Right kidney (tissue), 9 donors: Measurements from ENCODE around the gene B4GAT1.
"Not testable (repeated sequence)": the region's sequence is repeated elsewhere in the genome, so short reads cannot be mapped to it uniquely, and the experiment has no call there.

ENCODE experiments used
- DNase-seq: peaks from one replicate; pipeline ENCODE4 v3.0.0-alpha.2; 2016
- long read RNA-seq, 8 donors: transcript quantifications; one replicate each; lab custom pipeline, GENCODE V29; 2026

The B4GAT1 gene
- long read RNA-seq, donor 1, transcript B4GAT1-201 (2 exons, 2,072 nt), result major isoform, 27 of 27 reads
- long read RNA-seq, donor 1, partial matches to known transcripts, result 0 of 27 reads
- long read RNA-seq, donor 1, other reads (novel, unspliced or antisense), result 0 of 27 reads
- long read RNA-seq, donor 2, transcript B4GAT1-201 (2 exons, 2,072 nt), result major isoform, 25 of 49 reads
- long read RNA-seq, donor 2, partial matches to known transcripts, result 24 of 49 reads
- long read RNA-seq, donor 2, other reads (novel, unspliced or antisense), result 0 of 49 reads
- long read RNA-seq, donor 3, transcript B4GAT1-201 (2 exons, 2,072 nt), result major isoform, 10 of 10 reads
- long read RNA-seq, donor 3, partial matches to known transcripts, result 0 of 10 reads
- long read RNA-seq, donor 3, other reads (novel, unspliced or antisense), result 0 of 10 reads
- long read RNA-seq, donor 4, transcript B4GAT1-201 (2 exons, 2,072 nt), result major isoform, 18 of 18 reads
- long read RNA-seq, donor 4, partial matches to known transcripts, result 0 of 18 reads
- long read RNA-seq, donor 4, other reads (novel, unspliced or antisense), result 0 of 18 reads
- long read RNA-seq, donor 5, transcript B4GAT1-201 (2 exons, 2,072 nt), result major isoform, 25 of 25 reads
- long read RNA-seq, donor 5, partial matches to known transcripts, result 0 of 25 reads
- long read RNA-seq, donor 5, other reads (novel, unspliced or antisense), result 0 of 25 reads
- long read RNA-seq, donor 6, transcript B4GAT1-201 (2 exons, 2,072 nt), result major isoform, 22 of 22 reads
- long read RNA-seq, donor 6, partial matches to known transcripts, result 0 of 22 reads
- long read RNA-seq, donor 6, other reads (novel, unspliced or antisense), result 0 of 22 reads
- long read RNA-seq, donor 7, transcript B4GAT1-201 (2 exons, 2,072 nt), result major isoform, 23 of 66 reads
- long read RNA-seq, donor 7, partial matches to known transcripts, result 43 of 66 reads
- long read RNA-seq, donor 7, other reads (novel, unspliced or antisense), result 0 of 66 reads
- long read RNA-seq, donor 8, transcript B4GAT1-201 (2 exons, 2,072 nt), result major isoform, 23 of 23 reads
- long read RNA-seq, donor 8, partial matches to known transcripts, result 0 of 23 reads
- long read RNA-seq, donor 8, other reads (novel, unspliced or antisense), result 0 of 23 reads

- peak; percentile 95 for DNase-seq
Measured at GRCh38 chr11:66347425-66348276, at the start of gene B4GAT1. B4GAT1 (minus strand) TSS chr11:66347629; CDS start chr11:66347545, 84 bp downstream.

GRCh38 chr11:66393954-66394353 lies 46.5 kb upstream of the B4GAT1 start:
- DNase-seq, result no peak

GRCh38 chr11:66391322-66391721 lies 43.9 kb upstream of the B4GAT1 start:
- DNase-seq, result no peak

- DNase-seq, result peak; percentile 38
Measured at GRCh38 chr11:66388780-66389386, 41.5 kb upstream of the B4GAT1 start.

GRCh38 chr11:66386171-66387069 lies 39.0 kb upstream of the B4GAT1 start:
- DNase-seq, result peak; percentile 82

GRCh38 chr11:66384316-66384715 lies 36.9 kb upstream of the B4GAT1 start:
- not testable (repeated sequence) for DNase-seq

- not testable (repeated sequence) for DNase-seq
Measured at GRCh38 chr11:66380264-66380663, 32.8 kb upstream of the B4GAT1 start.

GRCh38 chr11:66373690-66374287 lies 26.4 kb upstream of the B4GAT1 start:
- DNase-seq, result not testable (repeated sequence)

- no peak for DNase-seq
Measured at GRCh38 chr11:66373265-66373664, 25.8 kb upstream of the B4GAT1 start.

- DNase-seq, result peak; percentile 92
Measured at GRCh38 chr11:66371627-66372415, 24.4 kb upstream of the B4GAT1 start, which contains the start of gene SLC29A2. SLC29A2 (minus strand) TSS chr11:66371760; CDS start chr11:66371591, 169 bp downstream.

- no peak for DNase-seq
Measured at GRCh38 chr11:66369073-66369894, 21.9 kb upstream of the B4GAT1 start.

GRCh38 chr11:66368484-66368883 lies 21.1 kb upstream of the B4GAT1 start:
- no peak for DNase-seq

GRCh38 chr11:66367561-66368312 lies 20.3 kb upstream of the B4GAT1 start:
- DNase-seq, result no peak

- DNase-seq, result no peak
Measured at GRCh38 chr11:66366844-66367477, 19.5 kb upstream of the B4GAT1 start.

GRCh38 chr11:66365711-66366619 lies 18.5 kb upstream of the B4GAT1 start:
- no peak for DNase-seq
